Hepatocyte (in vitro differentiated cells): ENCODE data around the gene CC2D2A.

Experiments used
- CTCF ChIP-seq: fragments of 200-600 bp; sonication (generic); IDR thresholded peaks from 2 replicates; pipeline ENCODE4 v1.5.1; 2016; ENCODE audit warnings: antibody characterized with exemption, mild to moderate bottlenecking; ENCODE audit not compliant: poor library complexity
- EZH2phosphoT487 ChIP-seq: fragments of 200-600 bp; sonication (generic); IDR thresholded peaks from one replicate; pipeline ENCODE4 v1.6.1; 2018; ENCODE audit warnings: antibody characterized with exemption, mild to moderate bottlenecking, low read depth, moderate library complexity; ENCODE audit not compliant: unreplicated experiment, severe bottlenecking

GRCh38 chr4:15584785-15585184 is 115.1 kb downstream of the CC2D2A start:
- TF ChIP-seq CTCF: no peak
- TF ChIP-seq EZH2phosphoT487: no peak
